KMS-11 (cell line): ENCODE results near the gene PCNP.
"Not testable (repeated sequence)": the region's sequence is repeated elsewhere in the genome, so short reads cannot be mapped to it uniquely, and the experiment has no call there.

Experiments used
- H2AFZ ChIP-seq: fragments of 200-600 bp; sonication (generic); 2 replicates; pipeline ENCODE4 v1.6.1; 2016; ENCODE audit warnings: antibody characterized with exemption, mixed run types, low read depth
- H3K27ac ChIP-seq: fragments of 200-600 bp; sonication (generic); 2 replicates; pipeline ENCODE4 v1.6.1; 2016; ENCODE audit warnings: mild to moderate bottlenecking, mixed run types
- H3K27me3 ChIP-seq: fragments of 200-600 bp; sonication (generic); 2 replicates; pipeline ENCODE4 v1.6.1; 2017; ENCODE audit warnings: mild to moderate bottlenecking, low read depth, mixed run types, moderate library complexity; ENCODE audit not compliant: insufficient read depth
- H3K36me3 ChIP-seq: fragments of 200-600 bp; sonication (generic); 2 replicates; pipeline ENCODE4 v1.6.1; 2017; ENCODE audit warnings: mild to moderate bottlenecking, mixed run types; ENCODE audit not compliant: insufficient read depth
- H3K4me1 ChIP-seq: fragments of 200-600 bp; sonication (generic); 2 replicates; pipeline ENCODE4 v1.6.1; 2016; ENCODE audit warnings: mild to moderate bottlenecking, low read depth, mixed run types; ENCODE audit not compliant: poor library complexity, severe bottlenecking
- H3K4me2 ChIP-seq: fragments of 200-600 bp; sonication (generic); 2 replicates; pipeline ENCODE4 v1.7.0; 2016; ENCODE audit warnings: mild to moderate bottlenecking, mixed run types
- H3K4me3 ChIP-seq: fragments of 200-600 bp; sonication (generic); IDR thresholded peaks from 2 replicates; pipeline ENCODE4 v1.6.1; 2017; ENCODE audit warnings: low read depth, low read length, mixed read lengths; ENCODE audit not compliant: insufficient read depth
- H3K79me2 ChIP-seq: fragments of 200-600 bp; sonication (generic); 2 replicates; pipeline ENCODE4 v1.6.1; 2016; ENCODE audit warnings: low read depth, mixed run types; ENCODE audit not compliant: insufficient read depth
- H3K9ac ChIP-seq: fragments of 200-600 bp; sonication (generic); 2 replicates; pipeline ENCODE4 v1.6.1; 2016; ENCODE audit warnings: mild to moderate bottlenecking, mixed run types
- H4K20me1 ChIP-seq: fragments of 200-600 bp; sonication (generic); 2 replicates; pipeline ENCODE4 v1.6.1; 2016; ENCODE audit warnings: mild to moderate bottlenecking, mixed run types; ENCODE audit not compliant: insufficient read depth
- TF ChIP-seq, protein P1 (sequence below): fragments of 200-600 bp; sonication (generic); conservative IDR thresholded peaks from 2 replicates; pipeline ENCODE4 v1.6.1; 2017; ENCODE audit warnings: low read depth, mild to moderate bottlenecking, antibody characterized with exemption, low read length, moderate library complexity, mixed read lengths

The PCNP gene

DNA sequence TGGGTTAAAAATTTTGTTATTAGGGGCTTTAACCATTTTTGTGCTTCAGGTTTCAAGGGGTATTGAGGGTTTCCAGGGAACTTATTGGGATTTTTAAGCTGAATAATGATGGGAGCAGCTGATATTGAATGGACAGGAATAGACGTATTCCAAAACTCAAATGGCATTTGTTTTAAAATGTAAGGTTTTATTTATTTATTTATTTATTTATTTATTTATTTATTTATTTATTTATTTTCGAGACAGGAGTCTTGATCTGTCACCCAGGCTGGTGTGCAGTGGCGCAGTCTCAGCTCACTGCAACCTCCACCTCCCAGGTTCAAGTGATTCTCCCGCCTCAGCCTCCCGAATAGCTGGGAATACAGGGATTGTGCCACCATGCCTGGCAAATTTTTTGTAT lies 38.8 kb upstream of the PCNP start:
- no peak overlapping the region for H3K9ac ChIP-seq
- H3K4me3 ChIP-seq, result no peak overlapping the region
- no peaks in the 10 kb centered on the region for H3K27me3 ChIP-seq

DNA sequence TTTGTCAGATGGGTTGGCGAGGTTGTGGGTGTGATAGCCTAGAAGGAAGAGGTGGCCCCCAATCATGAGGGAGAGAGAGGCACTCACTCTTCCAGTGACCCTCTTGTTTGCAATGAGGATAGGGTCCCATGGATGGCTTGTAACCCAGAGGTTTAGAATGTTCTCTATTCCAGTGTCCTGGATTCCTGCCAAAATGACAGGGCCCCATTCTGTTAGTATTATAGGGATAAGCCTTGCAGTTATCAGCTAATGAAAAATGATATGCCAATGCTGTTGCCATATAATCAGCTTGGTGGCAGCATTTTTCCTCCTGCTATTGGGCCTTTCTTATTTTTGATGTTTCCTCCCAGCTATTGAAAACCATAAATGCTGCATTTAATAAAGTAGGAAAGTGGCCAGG lies 37.7 kb upstream of the PCNP start:
- H4K20me1 ChIP-seq, result no peaks in the 10 kb centered on the region
- H3K4me3 ChIP-seq, result no peak overlapping the region
- H3K4me1 ChIP-seq, result no peaks in the 10 kb centered on the region
- H3K36me3 ChIP-seq, result no peaks in the 10 kb centered on the region
- no peak overlapping the region for H3K4me2 ChIP-seq
- TF ChIP-seq, protein P1, sequence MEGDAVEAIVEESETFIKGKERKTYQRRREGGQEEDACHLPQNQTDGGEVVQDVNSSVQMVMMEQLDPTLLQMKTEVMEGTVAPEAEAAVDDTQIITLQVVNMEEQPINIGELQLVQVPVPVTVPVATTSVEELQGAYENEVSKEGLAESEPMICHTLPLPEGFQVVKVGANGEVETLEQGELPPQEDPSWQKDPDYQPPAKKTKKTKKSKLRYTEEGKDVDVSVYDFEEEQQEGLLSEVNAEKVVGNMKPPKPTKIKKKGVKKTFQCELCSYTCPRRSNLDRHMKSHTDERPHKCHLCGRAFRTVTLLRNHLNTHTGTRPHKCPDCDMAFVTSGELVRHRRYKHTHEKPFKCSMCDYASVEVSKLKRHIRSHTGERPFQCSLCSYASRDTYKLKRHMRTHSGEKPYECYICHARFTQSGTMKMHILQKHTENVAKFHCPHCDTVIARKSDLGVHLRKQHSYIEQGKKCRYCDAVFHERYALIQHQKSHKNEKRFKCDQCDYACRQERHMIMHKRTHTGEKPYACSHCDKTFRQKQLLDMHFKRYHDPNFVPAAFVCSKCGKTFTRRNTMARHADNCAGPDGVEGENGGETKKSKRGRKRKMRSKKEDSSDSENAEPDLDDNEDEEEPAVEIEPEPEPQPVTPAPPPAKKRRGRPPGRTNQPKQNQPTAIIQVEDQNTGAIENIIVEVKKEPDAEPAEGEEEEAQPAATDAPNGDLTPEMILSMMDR, result no peak
- H3K27me3 ChIP-seq, result no peaks in the 10 kb centered on the region
- H3K27ac ChIP-seq, result no peak overlapping the region
- H3K79me2 ChIP-seq, result no peaks in the 10 kb centered on the region
- H2AFZ ChIP-seq, result no peak overlapping the region
- H3K9ac ChIP-seq, result no peak overlapping the region

More for the DNA sequence above, 38.8 kb upstream of the PCNP start:
- H3K36me3 ChIP-seq, result no peaks in the 10 kb centered on the region
- H3K4me1 ChIP-seq, result no peaks in the 10 kb centered on the region
- H4K20me1 ChIP-seq, result no peaks in the 10 kb centered on the region
- no peak overlapping the region for H3K27ac ChIP-seq
- no peaks in the 10 kb centered on the region for H3K79me2 ChIP-seq
- H2AFZ ChIP-seq, result no peak overlapping the region
- no peak overlapping the region for H3K4me2 ChIP-seq
- TF ChIP-seq, protein P1, result no peak

DNA sequence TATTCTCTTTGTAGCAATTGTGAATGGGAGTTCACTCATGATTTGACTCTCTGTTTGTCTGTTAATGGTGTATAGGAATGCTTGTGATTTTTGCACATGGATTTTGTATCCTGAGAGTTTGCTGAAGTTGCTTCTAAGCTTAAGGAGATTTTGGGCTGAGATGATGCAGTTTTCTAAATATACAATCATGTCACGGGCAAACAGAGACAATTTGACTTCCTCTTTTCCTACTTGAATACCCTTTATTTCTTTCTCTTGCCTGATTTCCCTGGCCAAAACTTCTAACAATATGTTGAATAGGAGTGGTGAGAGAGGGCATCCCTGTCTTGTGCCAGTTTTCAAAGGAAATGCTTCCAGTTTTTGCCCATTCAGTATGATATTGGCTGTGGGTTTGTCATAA lies 37.0 kb upstream of the PCNP start:
- H3K4me3 ChIP-seq, H3K9ac ChIP-seq, H4K20me1 ChIP-seq, H3K27ac ChIP-seq, H3K27me3 ChIP-seq, H3K79me2 ChIP-seq, H3K36me3 ChIP-seq, H3K4me2 ChIP-seq, H3K4me1 ChIP-seq, H2AFZ ChIP-seq: not testable (repeated sequence)

DNA sequence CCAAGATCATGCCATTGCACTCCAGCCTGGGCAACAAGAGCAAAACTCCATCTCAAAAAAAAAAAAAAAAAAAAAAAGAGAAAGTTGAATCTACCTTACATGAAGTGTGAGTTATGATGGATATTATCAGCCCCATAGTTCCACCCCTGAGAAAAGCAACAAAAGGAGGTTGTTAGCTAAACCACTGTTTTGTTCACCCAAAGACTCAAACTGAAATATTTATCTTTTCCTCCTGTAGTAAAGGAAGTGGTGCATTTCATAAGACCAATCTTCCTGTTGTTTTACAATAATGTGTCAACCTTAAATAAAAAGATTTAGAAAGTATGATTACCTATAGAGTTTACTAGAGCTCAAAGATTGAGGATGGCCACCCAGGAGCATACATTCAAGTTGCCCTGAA lies 31.0 kb upstream of the PCNP start:
- Histone ChIP-seq H3K4me2 (no peak overlapping the region), H2AFZ (no peak overlapping the region), H4K20me1 (no peaks in the 10 kb centered on the region), H3K4me1 (no peaks in the 10 kb centered on the region), H3K4me3 (no peak overlapping the region), H3K27ac (no peak overlapping the region), H3K36me3 (no peaks in the 10 kb centered on the region), H3K79me2 (no peaks in the 10 kb centered on the region), H3K9ac (no peak overlapping the region), H3K27me3 (no peaks in the 10 kb centered on the region)
- TF ChIP-seq, protein P1, result no peak

DNA sequence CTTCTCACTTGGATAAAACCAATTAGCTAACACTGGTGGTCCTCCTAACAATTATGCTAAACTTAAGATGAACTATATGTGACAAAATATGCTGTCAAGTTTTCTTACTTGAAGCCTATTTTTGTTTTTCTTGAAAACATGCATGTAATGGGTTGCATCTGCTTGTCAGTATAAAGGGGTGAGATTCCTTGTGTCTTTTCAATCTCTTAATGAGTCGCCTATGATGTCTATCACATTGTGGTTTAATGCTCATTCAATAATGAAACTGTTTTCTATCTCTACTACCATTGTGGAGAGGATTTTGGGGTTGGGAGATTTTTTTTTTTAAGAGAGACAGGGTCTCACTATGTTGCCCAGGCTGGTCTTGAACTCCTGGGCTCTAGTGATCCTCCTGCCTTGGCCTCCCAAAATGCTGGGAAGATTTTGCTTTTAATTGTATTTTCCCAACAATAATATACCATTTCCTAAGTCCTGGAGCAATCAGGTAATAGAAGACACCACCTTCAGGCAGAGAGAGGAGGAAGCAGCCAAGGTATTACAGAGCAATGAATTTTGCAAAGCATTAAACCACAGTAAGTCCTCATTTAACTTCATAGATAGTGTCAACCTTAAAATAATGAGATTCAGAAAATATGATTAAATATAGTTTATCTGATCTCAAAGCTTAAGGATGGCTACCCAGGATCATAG lies 29.7 kb upstream of the PCNP start:
- H3K79me2 ChIP-seq, result no peaks in the 10 kb centered on the region
- no peaks in the 10 kb centered on the region for H3K27me3 ChIP-seq
- H3K27ac ChIP-seq, result no peak overlapping the region
- no peaks in the 10 kb centered on the region for H3K4me1 ChIP-seq
- H3K36me3 ChIP-seq, result no peaks in the 10 kb centered on the region
- no peak overlapping the region for H3K9ac ChIP-seq
- no peak overlapping the region for H3K4me3 ChIP-seq
- no peak overlapping the region for H3K4me2 ChIP-seq
- TF ChIP-seq, protein P1, result no peak
- H2AFZ ChIP-seq, result no peak overlapping the region
- no peaks in the 10 kb centered on the region for H4K20me1 ChIP-seq
